Effector CD4-positive, alpha-beta T cell (primary cell): ENCODE results near the gene NF1.
"Not testable (repeated sequence)": the region's sequence is repeated elsewhere in the genome, so short reads cannot be mapped to it uniquely, and the experiment has no call there.

Experiments
- DNase-seq: peaks from one replicate; pipeline ENCODE4 v3.0.0-alpha.2; 2020
- total RNA-seq: gene quantifications from one replicate; lab custom pipeline; 2026; lab: John Stamatoyannopoulos, UW

Gene NF1, protein sequence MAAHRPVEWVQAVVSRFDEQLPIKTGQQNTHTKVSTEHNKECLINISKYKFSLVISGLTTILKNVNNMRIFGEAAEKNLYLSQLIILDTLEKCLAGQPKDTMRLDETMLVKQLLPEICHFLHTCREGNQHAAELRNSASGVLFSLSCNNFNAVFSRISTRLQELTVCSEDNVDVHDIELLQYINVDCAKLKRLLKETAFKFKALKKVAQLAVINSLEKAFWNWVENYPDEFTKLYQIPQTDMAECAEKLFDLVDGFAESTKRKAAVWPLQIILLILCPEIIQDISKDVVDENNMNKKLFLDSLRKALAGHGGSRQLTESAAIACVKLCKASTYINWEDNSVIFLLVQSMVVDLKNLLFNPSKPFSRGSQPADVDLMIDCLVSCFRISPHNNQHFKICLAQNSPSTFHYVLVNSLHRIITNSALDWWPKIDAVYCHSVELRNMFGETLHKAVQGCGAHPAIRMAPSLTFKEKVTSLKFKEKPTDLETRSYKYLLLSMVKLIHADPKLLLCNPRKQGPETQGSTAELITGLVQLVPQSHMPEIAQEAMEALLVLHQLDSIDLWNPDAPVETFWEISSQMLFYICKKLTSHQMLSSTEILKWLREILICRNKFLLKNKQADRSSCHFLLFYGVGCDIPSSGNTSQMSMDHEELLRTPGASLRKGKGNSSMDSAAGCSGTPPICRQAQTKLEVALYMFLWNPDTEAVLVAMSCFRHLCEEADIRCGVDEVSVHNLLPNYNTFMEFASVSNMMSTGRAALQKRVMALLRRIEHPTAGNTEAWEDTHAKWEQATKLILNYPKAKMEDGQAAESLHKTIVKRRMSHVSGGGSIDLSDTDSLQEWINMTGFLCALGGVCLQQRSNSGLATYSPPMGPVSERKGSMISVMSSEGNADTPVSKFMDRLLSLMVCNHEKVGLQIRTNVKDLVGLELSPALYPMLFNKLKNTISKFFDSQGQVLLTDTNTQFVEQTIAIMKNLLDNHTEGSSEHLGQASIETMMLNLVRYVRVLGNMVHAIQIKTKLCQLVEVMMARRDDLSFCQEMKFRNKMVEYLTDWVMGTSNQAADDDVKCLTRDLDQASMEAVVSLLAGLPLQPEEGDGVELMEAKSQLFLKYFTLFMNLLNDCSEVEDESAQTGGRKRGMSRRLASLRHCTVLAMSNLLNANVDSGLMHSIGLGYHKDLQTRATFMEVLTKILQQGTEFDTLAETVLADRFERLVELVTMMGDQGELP (N-terminal part only)
- total RNA-seq: 85.9 reads per million, percentile 79 among the genes with 10 or more reads in this experiment

DNA sequence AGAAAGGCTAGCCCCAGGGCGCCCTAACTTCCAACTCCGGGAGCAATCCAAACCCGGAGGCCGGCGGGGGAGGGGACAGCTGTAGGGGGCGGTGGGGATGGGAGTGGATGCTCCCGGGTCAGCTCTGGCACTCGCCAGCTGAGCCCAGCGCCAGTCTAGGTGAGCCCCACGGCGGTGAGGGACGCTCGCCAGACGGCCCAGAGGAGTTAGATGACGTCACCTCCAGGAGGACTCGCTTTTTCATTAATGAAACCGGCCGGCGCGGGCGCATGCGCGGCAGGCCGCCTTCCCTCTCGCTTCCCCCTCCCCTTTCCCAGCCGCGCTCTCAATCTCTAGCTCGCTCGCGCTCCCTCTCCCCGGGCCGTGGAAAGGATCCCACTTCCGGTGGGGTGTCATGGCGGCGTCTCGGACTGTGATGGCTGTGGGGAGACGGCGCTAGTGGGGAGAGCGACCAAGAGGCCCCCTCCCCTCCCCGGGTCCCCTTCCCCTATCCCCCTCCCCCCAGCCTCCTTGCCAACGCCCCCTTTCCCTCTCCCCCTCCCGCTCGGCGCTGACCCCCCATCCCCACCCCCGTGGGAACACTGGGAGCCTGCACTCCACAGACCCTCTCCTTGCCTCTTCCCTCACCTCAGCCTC, at the start of gene NF1:
TSS of gene NF1 (plus strand) at position 378 of the 636 bp plus-strand sequence. CDS start 333 bp downstream, outside the sequence.
- DNase-seq: peak; percentile 76

DNA sequence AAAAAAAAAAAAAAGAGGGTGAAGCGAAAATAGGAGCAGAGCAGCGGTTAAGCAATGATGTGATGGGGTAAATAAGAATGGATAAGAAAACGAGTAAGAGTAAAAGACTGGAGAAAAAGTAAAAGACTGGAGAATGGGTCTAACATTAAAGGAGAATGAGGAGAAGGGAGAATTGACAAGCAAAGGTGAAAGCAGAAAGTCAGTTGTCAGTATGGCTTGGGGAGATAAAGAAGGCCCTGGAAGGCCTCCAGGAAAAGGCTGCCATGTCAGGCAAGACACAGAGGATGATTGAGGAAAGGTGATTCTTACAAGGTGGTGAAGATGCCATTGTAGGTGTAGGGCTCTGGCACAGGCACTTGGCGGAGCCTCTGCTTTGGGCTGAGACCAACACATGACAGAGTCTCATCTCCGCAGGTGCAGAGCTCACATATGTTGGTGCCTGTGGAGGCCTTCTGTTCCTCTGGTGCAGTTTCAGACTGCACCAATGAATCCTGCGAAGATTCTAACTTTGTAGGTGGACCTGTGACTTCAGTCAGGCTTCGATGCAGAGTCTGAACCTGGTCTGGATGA, 47.8 kb upstream of the NF1 start:
- not testable (repeated sequence) for DNase-seq

DNA sequence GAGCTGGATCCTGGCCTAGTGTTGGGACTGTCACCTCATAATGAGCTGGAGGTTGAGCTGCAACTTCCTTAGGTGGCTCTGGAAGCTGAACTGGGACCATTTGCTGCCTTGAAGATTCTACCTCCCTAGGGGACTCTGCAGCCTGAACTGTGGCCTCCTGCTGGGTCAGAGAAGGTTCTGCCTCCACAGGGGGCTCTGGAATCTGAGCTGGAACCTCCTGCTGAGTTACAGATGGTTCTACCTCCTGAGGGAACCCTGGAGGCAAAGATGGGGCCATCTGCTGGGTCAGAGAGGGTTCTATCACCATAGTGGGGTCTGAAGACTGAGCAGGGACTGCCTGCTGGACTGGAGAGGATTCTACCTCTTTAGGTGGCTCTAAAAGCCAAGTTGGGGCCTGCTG, 46.6 kb upstream of the NF1 start:
- DNase-seq: no peak

DNA sequence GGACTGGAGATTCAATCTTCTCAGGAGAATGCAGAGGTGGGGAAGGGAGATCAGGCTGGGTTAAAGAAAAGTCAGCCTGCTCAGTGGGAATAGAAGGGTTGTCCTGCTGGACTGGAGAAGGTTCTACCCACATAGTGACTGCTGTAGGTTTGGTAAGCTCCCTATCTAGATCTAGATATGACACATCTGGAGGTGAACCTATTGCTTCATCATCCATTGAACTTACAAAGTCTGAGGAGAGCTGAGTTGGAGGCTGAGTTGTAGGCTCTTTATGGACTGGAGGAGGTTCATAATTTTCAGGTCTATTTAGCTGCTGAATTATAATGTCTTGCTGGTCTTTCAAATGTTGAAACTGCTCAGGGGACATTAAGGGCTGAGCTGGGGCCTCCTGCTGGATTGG, 46.0 kb upstream of the NF1 start:
- no peak for DNase-seq

DNA sequence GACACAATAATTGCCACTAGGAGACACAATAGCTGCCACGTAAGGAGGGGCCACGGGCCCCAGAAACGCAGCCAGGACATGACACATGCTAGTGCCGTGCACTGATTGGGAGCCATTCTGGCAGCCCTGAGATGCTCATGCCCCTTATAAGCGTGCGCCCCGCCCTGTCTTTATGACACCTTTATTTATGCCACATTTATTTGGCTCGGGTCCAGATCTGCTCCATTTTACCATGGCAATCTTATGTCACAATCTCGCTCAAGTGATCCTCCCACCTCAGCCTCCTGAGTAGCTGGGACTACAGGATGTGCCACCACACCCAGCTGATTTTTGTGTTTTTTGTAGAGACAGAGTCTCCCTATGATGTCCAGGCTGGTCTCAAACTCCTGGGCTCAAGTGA, 43.8 kb upstream of the NF1 start:
- no peak for DNase-seq

DNA sequence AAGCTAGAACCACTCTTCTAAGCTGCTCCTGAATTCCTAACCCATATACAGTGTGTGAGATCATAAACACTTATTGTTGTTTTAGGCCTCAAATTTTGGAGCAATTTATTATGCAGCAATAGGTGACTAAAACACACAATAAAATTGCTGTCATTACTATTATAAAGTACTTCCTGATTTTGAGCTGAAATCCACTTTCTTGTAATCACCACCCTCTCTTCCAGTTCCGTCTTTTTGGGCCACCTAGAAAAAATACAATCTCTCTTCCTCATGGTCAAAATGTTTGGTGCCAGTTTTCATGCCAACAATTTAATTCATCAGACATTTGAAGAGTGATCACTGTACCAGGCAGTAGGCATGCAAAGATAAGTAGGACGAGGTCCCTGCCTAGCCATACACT, 43.3 kb upstream of the NF1 start:
- no peak for DNase-seq

DNA sequence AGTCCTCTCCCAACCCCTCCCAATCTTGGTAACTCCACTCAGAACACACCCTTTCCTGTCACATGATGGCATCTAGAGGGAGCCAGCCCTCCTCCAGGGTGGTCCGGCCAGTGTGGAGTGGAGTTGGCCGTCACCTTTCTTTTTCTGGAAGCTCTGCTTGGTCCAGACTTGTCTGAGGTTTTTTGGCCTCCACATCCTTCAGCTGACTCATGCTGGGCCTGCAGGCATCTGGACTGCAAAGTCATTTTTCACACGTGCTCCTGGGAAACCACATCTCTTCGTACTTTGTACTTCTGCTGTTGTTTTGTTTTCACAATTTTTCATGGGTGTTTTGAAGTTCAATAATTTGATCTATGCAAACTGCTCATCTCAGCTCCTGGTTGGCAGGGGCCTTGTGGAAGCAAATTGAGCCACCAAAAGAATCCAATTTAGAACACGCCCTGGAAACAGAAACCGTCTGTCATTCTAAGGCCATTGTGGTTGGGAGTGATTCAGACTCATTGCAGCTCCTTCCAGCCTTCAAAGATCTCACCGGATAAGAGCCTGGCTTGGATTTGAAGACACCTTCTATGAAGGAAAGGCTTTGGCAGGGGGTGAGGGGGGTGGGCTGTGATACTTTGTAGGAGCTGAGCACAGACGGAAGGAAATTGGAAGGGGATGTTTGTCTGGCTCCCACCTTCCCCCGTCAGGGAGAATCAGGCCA, 42.4 kb upstream of the NF1 start:
- DNase-seq: no peak

DNA sequence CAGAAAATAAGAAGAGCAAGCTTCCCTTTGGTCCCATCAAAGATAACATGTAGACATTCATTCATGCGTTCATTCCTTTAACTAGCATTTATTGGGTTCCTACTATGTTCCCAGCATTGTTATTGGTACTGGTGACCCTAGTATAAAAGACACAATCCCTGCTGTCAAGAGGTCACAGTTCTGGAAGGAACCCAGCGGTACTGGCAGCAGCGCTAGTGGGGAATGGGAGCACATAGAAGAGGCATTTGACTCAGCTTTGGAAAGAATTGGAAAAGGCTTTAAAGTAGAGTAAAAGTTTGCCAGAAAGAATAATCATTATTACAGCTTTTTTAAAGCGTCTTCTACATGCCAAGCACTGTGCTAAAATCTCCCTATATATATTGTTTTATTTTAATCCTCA, 41.7 kb upstream of the NF1 start:
- no peak for DNase-seq

DNA sequence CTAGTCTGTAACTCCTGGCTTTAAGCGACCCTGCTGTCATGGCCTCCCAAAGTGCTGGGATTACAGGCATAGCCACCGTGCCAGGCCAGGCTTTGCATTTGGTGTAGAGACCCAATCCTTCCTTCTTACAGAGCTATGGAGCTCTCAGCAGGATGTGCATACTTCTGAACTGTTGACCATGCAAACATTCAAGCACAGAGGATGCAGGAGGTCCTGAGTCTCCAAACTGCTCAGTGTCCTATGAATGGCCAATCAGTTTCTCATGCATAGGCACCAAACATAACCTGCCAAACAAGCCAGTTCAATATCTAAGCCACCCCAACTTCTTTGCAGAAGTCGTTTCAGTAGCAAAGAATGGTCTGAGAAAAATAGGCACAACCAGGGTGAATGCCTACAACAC, 40.0 kb upstream of the NF1 start:
- no peak for DNase-seq

DNA sequence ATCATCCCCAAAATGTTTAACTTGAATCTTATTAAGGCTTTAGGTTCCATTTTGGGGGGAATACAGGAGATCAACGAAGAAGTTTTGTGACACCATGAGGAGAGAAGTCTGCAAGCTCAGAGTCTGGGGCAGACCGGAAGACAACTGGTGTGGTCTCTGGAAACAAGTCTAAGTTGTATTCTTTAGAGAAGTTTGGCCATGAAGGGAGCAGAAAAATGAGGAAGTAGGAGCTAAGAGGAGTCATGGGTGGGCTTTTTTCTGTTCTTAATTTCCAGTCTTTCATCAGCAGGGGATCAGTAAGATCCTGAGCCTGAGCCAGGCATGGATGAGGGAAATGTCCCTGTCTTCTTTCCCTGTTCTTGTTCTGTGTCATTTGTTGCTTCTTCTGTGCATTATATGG, 35.8 kb upstream of the NF1 start:
- DNase-seq: no peak

DNA sequence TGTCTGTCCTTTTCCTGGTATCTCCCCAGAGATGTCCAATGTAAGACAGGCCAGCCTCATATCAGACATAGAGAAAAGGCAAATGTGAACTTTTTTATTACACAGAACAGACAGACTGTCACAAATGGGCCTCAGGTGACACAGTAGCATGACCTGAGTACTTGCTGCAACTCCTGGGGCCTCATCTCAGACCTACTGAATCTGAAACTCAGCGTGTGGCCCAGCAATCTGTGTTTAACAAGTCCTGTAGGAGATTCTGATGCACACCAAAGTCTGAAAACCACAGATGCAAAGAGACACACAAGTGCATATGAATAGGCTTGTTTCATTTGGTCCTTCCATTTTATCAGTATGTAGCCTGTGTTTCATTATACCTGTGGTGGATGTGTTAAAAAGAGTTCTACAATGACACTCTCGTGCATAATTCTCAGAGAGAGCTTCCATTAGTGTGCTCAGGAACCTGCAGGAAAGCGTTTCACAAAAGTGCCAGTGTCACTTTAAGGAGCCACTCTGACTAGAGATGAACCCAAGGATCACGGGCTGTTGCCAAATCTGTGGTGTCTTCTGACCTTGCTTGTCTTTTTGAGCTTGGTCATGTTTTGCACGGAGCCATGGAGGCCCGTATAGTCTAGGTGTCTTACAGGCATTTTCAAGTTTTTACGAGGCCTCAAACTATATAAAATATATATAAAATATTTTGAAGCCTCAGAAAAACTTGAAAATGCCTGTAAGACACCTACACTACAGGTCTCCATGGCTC, 33.8 kb upstream of the NF1 start:
- DNase-seq: no peak

DNA sequence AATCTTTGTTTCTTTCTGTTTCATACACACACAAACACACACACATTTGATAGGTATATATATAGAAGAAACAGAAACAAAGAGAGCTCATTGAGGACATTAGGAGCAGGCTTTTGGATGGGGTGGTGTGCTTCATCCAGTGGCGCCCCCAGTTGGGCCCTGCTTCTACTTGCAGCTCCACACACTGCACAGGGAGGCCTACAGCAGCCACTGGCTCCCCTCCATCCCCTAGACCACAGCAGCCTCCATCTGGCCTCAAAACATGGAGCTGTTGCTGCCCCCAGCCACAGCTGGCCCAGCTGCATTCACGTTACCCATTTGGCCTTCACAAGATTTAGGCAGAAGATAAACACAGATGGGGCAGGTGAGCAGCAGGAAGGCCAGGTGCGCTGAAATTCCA, 33.1 kb upstream of the NF1 start:
- no peak for DNase-seq

DNA sequence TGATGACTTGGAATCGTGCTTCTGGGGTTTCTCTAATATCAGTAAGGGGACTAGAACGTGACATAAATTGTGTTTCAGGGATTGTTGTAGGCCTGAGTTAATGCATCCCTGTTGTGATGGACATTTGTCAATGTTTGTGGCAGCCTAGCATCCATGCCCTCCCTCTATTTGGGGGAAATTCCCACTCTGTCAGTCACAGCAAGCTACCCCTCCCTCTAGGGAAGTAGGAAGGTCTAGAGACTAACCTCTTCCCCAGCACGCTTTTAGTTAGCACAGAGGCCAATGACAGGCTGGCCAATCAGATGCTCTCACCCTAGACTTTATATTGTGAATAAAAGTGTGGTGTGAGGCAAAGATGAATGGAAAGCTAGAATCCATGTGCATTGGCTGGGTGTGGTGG, 32.4 kb upstream of the NF1 start:
- no peak for DNase-seq

DNA sequence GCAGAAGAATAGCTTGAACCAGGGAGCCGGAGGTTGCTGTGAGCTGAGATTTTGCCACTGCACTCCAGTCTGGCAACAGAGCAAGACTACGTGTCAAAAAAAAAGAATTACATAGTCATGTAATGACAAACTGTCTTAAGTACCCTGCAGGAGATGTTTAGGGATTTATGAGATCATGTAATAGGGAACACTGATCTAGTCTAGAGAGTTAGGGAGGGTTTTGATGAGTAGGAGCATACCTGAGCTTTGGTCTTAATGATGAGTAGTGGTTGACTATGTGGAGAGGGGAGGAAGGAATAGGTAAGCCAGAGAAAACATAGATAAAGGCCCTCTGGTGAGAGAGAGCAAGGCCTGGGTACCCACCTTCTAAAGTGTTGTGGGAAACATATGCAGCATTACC, 30.1 kb upstream of the NF1 start:
- no peak for DNase-seq

DNA sequence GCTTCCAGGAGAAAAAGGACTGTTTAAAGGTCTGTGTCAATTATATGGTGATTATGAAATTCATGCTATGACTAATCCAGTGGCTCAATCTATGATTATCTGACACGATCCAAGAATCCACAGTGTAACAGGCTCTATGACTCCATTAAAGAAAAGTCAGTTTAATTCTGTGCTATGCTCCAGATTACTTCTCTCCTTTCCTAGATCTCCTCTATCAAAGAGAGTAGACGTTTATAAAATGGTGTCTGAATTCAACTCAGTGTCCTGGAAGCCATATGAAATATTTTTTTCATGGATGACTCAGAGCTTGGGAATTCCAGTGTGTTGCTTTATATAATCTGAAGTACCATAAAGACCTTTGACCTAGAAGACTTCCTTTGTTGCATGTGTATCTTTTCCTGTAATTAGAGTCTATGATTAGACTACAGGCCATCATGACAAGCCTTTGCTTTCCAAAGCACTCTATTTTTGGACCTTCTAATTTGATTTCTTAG, 27.0 kb upstream of the NF1 start:
- no peak for DNase-seq

DNA sequence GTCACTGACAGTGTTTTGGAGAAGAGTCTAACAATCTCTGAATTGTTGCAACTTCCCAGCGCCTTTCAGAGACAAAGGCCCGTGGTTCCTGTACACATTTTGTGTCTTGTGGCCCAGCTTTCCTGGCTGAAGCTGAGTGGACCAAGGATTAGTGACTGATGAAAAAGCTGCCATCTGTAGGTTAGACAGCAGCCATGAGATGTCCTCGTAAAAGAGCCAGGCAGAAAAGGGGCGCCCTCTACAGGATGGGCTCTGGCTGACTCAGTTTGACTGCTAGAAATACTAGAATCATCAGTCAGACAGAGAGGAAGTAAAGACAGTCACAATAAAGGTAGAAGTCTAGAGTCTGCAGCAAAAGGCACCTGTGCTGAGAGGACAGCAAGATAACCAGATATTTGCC, 26.5 kb upstream of the NF1 start:
- DNase-seq: peak; percentile 11

DNA sequence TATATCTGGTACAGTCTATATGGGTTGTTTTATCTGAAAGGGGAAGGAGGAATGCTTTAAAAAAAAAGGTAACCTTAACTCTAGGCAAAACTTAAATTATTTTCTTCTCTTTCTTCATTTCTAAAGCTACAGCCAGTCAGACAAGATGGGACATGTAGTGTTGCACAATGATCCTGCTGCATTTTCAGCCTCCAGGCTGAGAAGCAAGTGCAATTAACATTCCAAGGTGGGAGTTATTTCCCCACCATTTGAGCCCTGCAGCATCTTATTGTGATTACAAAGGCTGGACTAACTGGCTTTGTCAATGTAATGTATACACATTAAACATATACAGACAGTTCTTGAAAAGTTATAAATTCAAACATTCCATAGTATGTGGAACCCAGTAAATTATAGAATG, 22.6 kb upstream of the NF1 start:
- DNase-seq: no peak

DNA sequence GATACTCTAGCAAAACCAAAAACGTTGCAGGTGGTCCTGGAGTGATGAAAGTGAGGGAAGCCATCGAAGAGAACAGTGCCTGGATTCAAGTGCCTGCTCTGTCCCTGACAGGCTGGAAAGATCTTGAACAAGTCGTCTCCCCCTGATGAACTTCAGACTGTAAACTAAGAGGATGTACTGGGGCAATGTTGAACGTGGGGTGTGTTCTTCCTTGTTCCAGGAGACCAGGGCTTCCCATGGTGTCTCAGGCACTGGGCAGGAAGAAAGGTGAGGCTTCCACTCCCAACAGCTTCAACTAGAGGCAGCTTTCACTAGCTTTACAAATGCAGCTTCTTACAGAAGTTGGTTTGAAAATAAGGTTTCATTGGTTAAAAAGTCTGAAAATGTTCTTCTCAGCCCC, 21.4 kb upstream of the NF1 start:
- no peak for DNase-seq

DNA sequence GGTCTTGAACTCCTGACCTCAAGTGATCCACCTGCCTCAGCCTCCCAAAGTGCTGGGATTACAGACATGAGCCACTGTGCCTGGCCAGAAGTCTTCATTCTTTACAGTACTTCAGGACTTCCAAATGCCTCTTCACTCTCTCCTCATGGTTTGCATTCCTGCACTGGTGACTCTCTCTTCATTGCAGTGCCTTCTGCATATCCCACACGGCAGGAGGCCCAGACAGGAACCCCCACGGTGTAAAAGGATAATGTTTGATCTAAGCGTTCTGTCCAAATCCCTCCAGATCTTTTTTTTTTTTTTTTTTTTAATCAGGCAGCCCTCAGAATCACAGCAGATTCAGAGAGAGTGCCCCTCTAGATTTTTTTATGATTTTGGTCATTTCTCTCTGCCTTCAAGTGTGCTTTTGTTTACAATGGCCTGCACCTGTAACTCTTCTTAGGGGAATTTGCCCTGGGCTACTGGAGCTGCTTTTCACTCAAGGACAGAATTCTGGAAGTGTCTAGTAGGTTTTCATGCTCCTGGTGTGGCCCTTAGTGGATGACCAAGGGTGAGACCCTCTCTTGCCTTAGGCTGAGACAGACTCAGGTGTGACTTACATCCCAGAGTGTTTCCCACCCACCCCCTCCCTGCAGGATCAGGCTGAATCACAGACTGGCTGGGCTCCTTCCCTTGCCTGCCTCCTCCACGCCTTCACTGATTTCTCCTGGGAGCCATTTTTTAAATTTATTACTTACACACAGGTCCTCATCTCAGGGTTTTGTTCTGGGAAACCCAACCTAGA, 19.8 kb upstream of the NF1 start:
- no peak for DNase-seq

DNA sequence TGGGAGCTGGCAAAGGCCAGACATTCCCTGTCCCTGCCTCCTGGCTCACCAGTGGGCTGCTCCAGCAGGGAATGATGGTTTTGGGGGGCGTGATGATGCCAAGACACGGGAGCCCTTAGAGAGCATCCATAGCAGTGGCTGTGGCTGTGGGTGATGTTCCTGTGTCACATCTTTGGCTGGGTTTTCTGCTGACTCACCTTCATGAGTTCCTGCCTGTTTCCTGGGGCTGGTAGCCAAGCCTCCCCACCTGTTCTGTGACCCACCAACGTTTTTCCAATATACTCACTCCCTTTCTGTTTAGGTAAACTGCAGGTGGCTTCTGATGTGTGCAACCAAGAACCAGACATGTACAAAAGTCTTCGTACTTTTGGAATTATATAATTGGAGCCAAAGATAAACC, 16.5 kb upstream of the NF1 start:
- no peak for DNase-seq
